IMR-90 (cell line): Measurements from ENCODE around the gene MAFB. TPM values are rescaled to one million over a fixed set of nuclear protein-coding genes. Genes with fewer than 3 reads are reported as not detected.

ENCODE experiments used
- ATAC-seq: fragments of 200-7000 bp; cut with Tn5 transposase; 2 replicates; pipeline ENCODE4 v1.9.1; 2020; ENCODE audit warnings: low read depth, mild to moderate bottlenecking, moderate library complexity
- BruUV-seq: library from RNA; stranded (reverse); fragments of 400-500 nt; replicated peaks from 2 replicates; lab custom pipeline; 2021; lab: Mats Ljungman, UMichigan
- CTCF ChIA-PET: fragments of 300-600 bp; formaldehyde crosslinking; extraction: SDS; loops from one replicate; lab custom pipeline; 2021; ENCODE audit warnings: antibody characterized with exemption; lab: Yijun Ruan, JAX
- POLR2A ChIA-PET: fragments of 300-600 bp; sonication (Branson Sonifier 250); formaldehyde crosslinking; loops from one replicate; lab custom pipeline; 2022; ENCODE audit warnings: antibody characterized with exemption; ENCODE audit not compliant: unreplicated experiment; lab: Charles Lee
- DNase-seq: peaks from one replicate; pipeline ENCODE4 v3.0.0; 2013
- H2AFZ ChIP-seq: replicated peaks from 2 replicates; pipeline ENCODE3; 2013; ENCODE audit warnings: low read length, mild to moderate bottlenecking; ENCODE audit not compliant: poor library complexity
- H2AK5ac ChIP-seq: 2 replicates; pipeline ENCODE4 v1.6.1; 2013; ENCODE audit warnings: low read depth, low read length, inconsistent platforms
- H2AK9ac ChIP-seq: replicated peaks from 2 replicates; pipeline ENCODE3; 2013; ENCODE audit warnings: mild to moderate bottlenecking, low read depth, low read length, moderate library complexity; ENCODE audit not compliant: poor library complexity
- H2BK120ac ChIP-seq: 2 replicates; pipeline ENCODE4 v1.6.1; 2013; ENCODE audit warnings: low read depth, low read length, inconsistent platforms
- H2BK15ac ChIP-seq: 3 replicates; pipeline ENCODE4 v1.6.1; 2013; ENCODE audit warnings: low read depth, low read length, inconsistent platforms
- H2BK20ac ChIP-seq: 2 replicates; pipeline ENCODE4 v1.6.1; 2013; ENCODE audit warnings: low read depth, mild to moderate bottlenecking, inconsistent platforms, low read length, moderate library complexity
- H2BK5ac ChIP-seq: 2 replicates; pipeline ENCODE4 v1.6.1; 2013; ENCODE audit warnings: mild to moderate bottlenecking, low read depth, low read length, inconsistent platforms; ENCODE audit not compliant: poor library complexity, severe bottlenecking
- H3K14ac ChIP-seq: replicated peaks from 2 replicates; pipeline ENCODE4 v1.6.1; 2013; ENCODE audit warnings: low read depth, low read length, inconsistent platforms
- H3K18ac ChIP-seq: 2 replicates; pipeline ENCODE4 v1.6.1; 2013; ENCODE audit warnings: low read depth, low read length, control low read depth
- H3K23ac ChIP-seq: 2 replicates; pipeline ENCODE4 v1.6.1; 2013; ENCODE audit warnings: low read depth, low read length, inconsistent platforms
- H3K27ac ChIP-seq: 2 replicates; pipeline ENCODE4 v1.5.1; 2013; ENCODE audit warnings: mild to moderate bottlenecking, control low read depth, low read length; ENCODE audit not compliant: insufficient read depth
- H3K27me3 ChIP-seq: 2 replicates; pipeline ENCODE4 v1.6.1; 2013; ENCODE audit warnings: low read length; ENCODE audit not compliant: control insufficient read depth, insufficient read depth
- H3K36me3 ChIP-seq: 2 replicates; pipeline ENCODE4 v1.6.1; 2013; ENCODE audit warnings: low read length, mixed read lengths; ENCODE audit not compliant: control insufficient read depth, insufficient read depth
- H3K4ac ChIP-seq: 2 replicates; pipeline ENCODE4 v1.6.1; 2013; ENCODE audit warnings: low read depth, low read length, inconsistent platforms
- H3K4me1 ChIP-seq: 2 replicates; pipeline ENCODE4 v1.6.1; 2013; ENCODE audit warnings: low read length, mixed read lengths; ENCODE audit not compliant: control insufficient read depth, insufficient read depth
- H3K4me2 ChIP-seq: 2 replicates; pipeline ENCODE4 v1.6.1; 2013; ENCODE audit warnings: low read depth, mild to moderate bottlenecking, control low read depth, low read length, moderate library complexity
- H3K4me3 ChIP-seq: 2 replicates; pipeline ENCODE4 v1.5.1; 2013; ENCODE audit warnings: low read depth, mild to moderate bottlenecking, control low read depth, low read length, moderate library complexity; ENCODE audit not compliant: insufficient read depth
- H3K56ac ChIP-seq: 2 replicates; pipeline ENCODE4 v1.6.1; 2013; ENCODE audit warnings: low read length, inconsistent platforms; ENCODE audit not compliant: insufficient read depth; ENCODE audit errors: extremely low read depth
- H3K79me1 ChIP-seq, 2 experiments: 2 replicates each; pipeline ENCODE4 v1.6.1; 2013; ENCODE audit warnings: low read length in 2 of 2, inconsistent platforms in 1 of 2, low read depth in 1 of 2
- H3K9ac ChIP-seq: 2 replicates; pipeline ENCODE4 v1.6.1; 2013; ENCODE audit warnings: low read depth, low read length, control low read depth
- H3K9me1 ChIP-seq: 2 replicates; pipeline ENCODE4 v1.6.1; 2013; ENCODE audit warnings: low read length, inconsistent platforms; ENCODE audit not compliant: insufficient read depth
- H3K9me3 ChIP-seq: 2 replicates; pipeline ENCODE4 v1.6.1; 2013; ENCODE audit warnings: low read length; ENCODE audit not compliant: control insufficient read depth, insufficient read depth
- H4K20me1 ChIP-seq: 2 replicates; pipeline ENCODE4 v1.6.1; 2013; ENCODE audit warnings: low read length, inconsistent platforms; ENCODE audit not compliant: insufficient read depth
- H4K5ac ChIP-seq: 2 replicates; pipeline ENCODE4 v1.6.1; 2013; ENCODE audit warnings: mild to moderate bottlenecking, low read depth, low read length, control low read depth
- H4K8ac ChIP-seq, 2 experiments: 2 replicates each; pipeline ENCODE4 v1.6.1; 2013; ENCODE audit warnings: low read depth in 2 of 2, low read length in 2 of 2, control low read depth in 1 of 2, inconsistent platforms in 1 of 2
- H4K91ac ChIP-seq: 2 replicates; pipeline ENCODE4 v1.6.1; 2013; ENCODE audit warnings: low read depth, low read length, inconsistent platforms; ENCODE audit not compliant: insufficient read depth
- BHLHE40 ChIP-seq: fragments of 150-350 bp; IDR thresholded peaks from 2 replicates; pipeline ENCODE4 v1.6.1; 2016; ENCODE audit warnings: mild to moderate bottlenecking, low read depth, low read length
- CEBPB ChIP-seq: IDR thresholded peaks from 2 replicates; pipeline ENCODE4 v1.6.1; 2012; ENCODE audit warnings: low read depth, low read length, improper control_type of control experiment
- CHD1 ChIP-seq: IDR thresholded peaks from 2 replicates; pipeline ENCODE4 v1.6.1; 2012; ENCODE audit warnings: low read depth, low read length, improper control_type of control experiment
- FOS ChIP-seq: fragments of 150-350 bp; IDR thresholded peaks from 2 replicates; pipeline ENCODE4 v1.6.1; 2016; ENCODE audit warnings: low read depth, low read length
- MAFK ChIP-seq: IDR thresholded peaks from 2 replicates; pipeline ENCODE4 v1.6.1; 2012; ENCODE audit warnings: low read depth, low read length, improper control_type of control experiment
- MAZ ChIP-seq: IDR thresholded peaks from 2 replicates; pipeline ENCODE4 v1.6.1; 2012; ENCODE audit warnings: low read depth, mild to moderate bottlenecking, low read length, improper control_type of control experiment, moderate library complexity, borderline replicate concordance
- MXI1 ChIP-seq: IDR thresholded peaks from 2 replicates; pipeline ENCODE4 v1.6.1; 2012; ENCODE audit warnings: low read depth, mild to moderate bottlenecking, low read length, moderate library complexity, borderline replicate concordance
- NFE2L2 ChIP-seq: fragments of 150-350 bp; IDR thresholded peaks from 2 replicates; pipeline ENCODE4 v1.6.1; 2016; ENCODE audit warnings: low read depth, mild to moderate bottlenecking, low read length
- POLR2A ChIP-seq: IDR thresholded peaks from 2 replicates; pipeline ENCODE4 v1.6.1; 2012; ENCODE audit warnings: mild to moderate bottlenecking, low read depth, low read length
- RAD21 ChIP-seq: IDR thresholded peaks from 2 replicates; pipeline ENCODE4 v1.6.1; 2012; ENCODE audit warnings: low read length, improper control_type of control experiment
- RCOR1 ChIP-seq: IDR thresholded peaks from 2 replicates; pipeline ENCODE4 v1.6.1; 2012; ENCODE audit warnings: mild to moderate bottlenecking, low read length, improper control_type of control experiment; ENCODE audit not compliant: insufficient replicate concordance
- RFX5 ChIP-seq: IDR thresholded peaks from 2 replicates; pipeline ENCODE4 v1.8.0; 2012; ENCODE audit warnings: low read depth, mild to moderate bottlenecking, low read length, moderate library complexity
- SMC3 ChIP-seq: fragments of 150-350 bp; IDR thresholded peaks from 2 replicates; pipeline ENCODE4 v1.6.1; 2016; ENCODE audit warnings: low read depth, mild to moderate bottlenecking, antibody characterized with exemption, low read length, moderate library complexity
- WGBS, 2 experiments: methylation state at CpG; one replicate each; pipeline versions ENCODE4 v1.1.5 to v1.1.7; 2013; ENCODE audit warnings: missing lambda C conversion rate in 2 of 2; ENCODE audit not compliant: insufficient read length in 1 of 2; ENCODE audit errors: extremely low coverage in 2 of 2; 5-methylcytosine and 5-hydroxymethylcytosine counted together
- dilution Hi-C: fragments of 300-500 bp; cut with HindIII; formaldehyde crosslinking; loops from one replicate; pipeline ENCODE4 v1.14.3; 2018; ENCODE audit warnings: low sequenced_read_pairs; ENCODE audit not compliant: unreplicated experiment
- in situ Hi-C: fragments of 300-500 bp; cut with MboI; formaldehyde crosslinking; loops from 3 replicates; pipeline ENCODE4 v1.14.3; 2019; ENCODE audit warnings: low sequenced_read_pairs, inconsistent platforms, mixed read lengths
- intact Hi-C: fragments of 100-400 bp; cut with micrococcal nuclease; formaldehyde crosslinking; loops from 2 replicates; pipeline ENCODE4 v1.10.0; 2022
- polyA plus RNA-seq, 3 experiments: library from polyadenylated mRNA; depleted of rRNA; stranded (reverse); fragments of >200 nt; gene quantifications; 2 replicates each; pipeline ENCODE4 v1.2.3, GENCODE V29; 2012; ENCODE audit warnings: low replicate concordance in 1 of 3
- total RNA-seq: library from RNA; depleted of rRNA; stranded (reverse); fragments of >200 nt; gene quantifications from 2 replicates; pipeline ENCODE4 v1.2.3, GENCODE V29; 2012
- TF ChIP-seq, protein P1 (sequence below): fragments of 150-350 bp; IDR thresholded peaks from 2 replicates; pipeline ENCODE4 v1.6.1; 2017; ENCODE audit warnings: mild to moderate bottlenecking, antibody characterized with exemption, low read length, low read depth
- TF ChIP-seq, protein P2 (sequence below): conservative IDR thresholded peaks from 2 replicates; pipeline ENCODE4 v1.5.1; 2012; ENCODE audit warnings: mild to moderate bottlenecking, low read depth, low read length, improper control_type of control experiment
- TF ChIP-seq, protein P3 (sequence below): fragments of 150-350 bp; IDR thresholded peaks from 2 replicates; pipeline ENCODE4 v1.6.1; 2016; ENCODE audit warnings: low read depth, mild to moderate bottlenecking, low read length, moderate library complexity, borderline replicate concordance

The MAFB gene
- total and polyA plus RNA-seq, 2 of the 4 experiments (the other 2 are of a cell fraction), result 0.07 TPM; not detected in 1

DNA sequence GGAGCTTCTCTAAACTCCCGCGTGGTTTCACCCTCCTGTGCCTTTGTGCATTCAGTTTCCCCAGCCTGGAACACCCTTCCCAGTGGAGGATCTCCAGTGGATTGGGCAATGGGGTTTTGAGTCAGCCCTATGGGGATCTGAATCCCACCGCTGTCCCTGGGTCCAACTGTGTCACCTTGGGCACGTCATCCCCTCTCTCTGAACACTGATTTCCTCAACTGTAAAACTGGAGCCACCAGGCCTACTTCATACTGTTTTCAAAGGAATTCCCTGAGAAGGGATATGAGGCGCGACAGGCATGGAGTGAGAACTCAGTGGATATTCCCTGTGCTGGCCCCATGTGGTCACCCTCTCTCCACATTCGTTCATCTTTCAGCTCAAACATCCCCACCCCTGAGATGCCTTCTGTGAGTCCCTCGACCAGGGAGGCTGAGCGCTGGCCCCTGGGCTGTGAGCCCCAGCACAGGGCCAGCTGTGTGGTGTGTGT lies 25.7 kb downstream of the MAFB start:
- CTCF ChIA-PET, result no interaction called here

More for the DNA sequence above, 25.7 kb downstream of the MAFB start:
- no peaks in the 10 kb centered on the region for H3K79me1 ChIP-seq
- in situ Hi-C loops (no loop called here), dilution Hi-C loops (no loop called here), intact Hi-C loops (no loop called here)
- H3K4me2 ChIP-seq, result no peak overlapping the region
- no peak overlapping the region for H3K9ac ChIP-seq
- no peak overlapping the region for H4K91ac ChIP-seq
- H2BK120ac ChIP-seq, result no peak overlapping the region
- H2BK20ac ChIP-seq, result no peak overlapping the region
- H2AFZ ChIP-seq, result no peak overlapping the region
- H2BK15ac ChIP-seq, result no peak overlapping the region
- H3K23ac ChIP-seq, result no peak overlapping the region
- no peaks in the 10 kb centered on the region for H3K4me1 ChIP-seq
- no peak overlapping the region for H3K4ac ChIP-seq
- no peak overlapping the region for H3K4me3 ChIP-seq
- TF ChIP-seq CEBPB (no peak), POLR2A (no peak), RCOR1 (no peak), CHD1 (no peak), MAZ (no peak), MXI1 (no peak), NFE2L2 (no peak), BHLHE40 (no peak), RAD21 (no peak), FOS (no peak), MAFK (no peak), RFX5 (no peak), SMC3 (no peak)
- TF ChIP-seq, protein P1, sequence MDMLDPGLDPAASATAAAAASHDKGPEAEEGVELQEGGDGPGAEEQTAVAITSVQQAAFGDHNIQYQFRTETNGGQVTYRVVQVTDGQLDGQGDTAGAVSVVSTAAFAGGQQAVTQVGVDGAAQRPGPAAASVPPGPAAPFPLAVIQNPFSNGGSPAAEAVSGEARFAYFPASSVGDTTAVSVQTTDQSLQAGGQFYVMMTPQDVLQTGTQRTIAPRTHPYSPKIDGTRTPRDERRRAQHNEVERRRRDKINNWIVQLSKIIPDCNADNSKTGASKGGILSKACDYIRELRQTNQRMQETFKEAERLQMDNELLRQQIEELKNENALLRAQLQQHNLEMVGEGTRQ, result no peak
- TF ChIP-seq, protein P2, sequence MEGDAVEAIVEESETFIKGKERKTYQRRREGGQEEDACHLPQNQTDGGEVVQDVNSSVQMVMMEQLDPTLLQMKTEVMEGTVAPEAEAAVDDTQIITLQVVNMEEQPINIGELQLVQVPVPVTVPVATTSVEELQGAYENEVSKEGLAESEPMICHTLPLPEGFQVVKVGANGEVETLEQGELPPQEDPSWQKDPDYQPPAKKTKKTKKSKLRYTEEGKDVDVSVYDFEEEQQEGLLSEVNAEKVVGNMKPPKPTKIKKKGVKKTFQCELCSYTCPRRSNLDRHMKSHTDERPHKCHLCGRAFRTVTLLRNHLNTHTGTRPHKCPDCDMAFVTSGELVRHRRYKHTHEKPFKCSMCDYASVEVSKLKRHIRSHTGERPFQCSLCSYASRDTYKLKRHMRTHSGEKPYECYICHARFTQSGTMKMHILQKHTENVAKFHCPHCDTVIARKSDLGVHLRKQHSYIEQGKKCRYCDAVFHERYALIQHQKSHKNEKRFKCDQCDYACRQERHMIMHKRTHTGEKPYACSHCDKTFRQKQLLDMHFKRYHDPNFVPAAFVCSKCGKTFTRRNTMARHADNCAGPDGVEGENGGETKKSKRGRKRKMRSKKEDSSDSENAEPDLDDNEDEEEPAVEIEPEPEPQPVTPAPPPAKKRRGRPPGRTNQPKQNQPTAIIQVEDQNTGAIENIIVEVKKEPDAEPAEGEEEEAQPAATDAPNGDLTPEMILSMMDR, result no peak
- TF ChIP-seq, protein P3, sequence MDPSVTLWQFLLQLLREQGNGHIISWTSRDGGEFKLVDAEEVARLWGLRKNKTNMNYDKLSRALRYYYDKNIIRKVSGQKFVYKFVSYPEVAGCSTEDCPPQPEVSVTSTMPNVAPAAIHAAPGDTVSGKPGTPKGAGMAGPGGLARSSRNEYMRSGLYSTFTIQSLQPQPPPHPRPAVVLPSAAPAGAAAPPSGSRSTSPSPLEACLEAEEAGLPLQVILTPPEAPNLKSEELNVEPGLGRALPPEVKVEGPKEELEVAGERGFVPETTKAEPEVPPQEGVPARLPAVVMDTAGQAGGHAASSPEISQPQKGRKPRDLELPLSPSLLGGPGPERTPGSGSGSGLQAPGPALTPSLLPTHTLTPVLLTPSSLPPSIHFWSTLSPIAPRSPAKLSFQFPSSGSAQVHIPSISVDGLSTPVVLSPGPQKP, result no peak
- H4K8ac ChIP-seq, result no peak overlapping the region
- no peaks in the 10 kb centered on the region for H3K36me3 ChIP-seq
- H3K14ac ChIP-seq, result no peak overlapping the region
- no peak overlapping the region for H3K56ac ChIP-seq
- no TSS peak for BruUV-seq
- H2AK9ac ChIP-seq, result no peak overlapping the region
- DNase-seq (no peak), ATAC-seq (no peak)
- no peak overlapping the region for H3K18ac ChIP-seq
- no CpG with 5 or more reads among the region's 9 CpGs for WGBS, 2 experiments
- H3K27ac ChIP-seq, result no peak overlapping the region
- H3K9me1 ChIP-seq, result peaks cover 4% of the 10 kb centered on the region; the same call in 1 of the 2 replicates
- H3K9me3 ChIP-seq, result no peaks in the 10 kb centered on the region
- H4K20me1 ChIP-seq, result no peaks in the 10 kb centered on the region
- H2AK5ac ChIP-seq, result no peak overlapping the region
- H3K27me3 ChIP-seq, result peaks cover 6% of the 10 kb centered on the region; the same call in 1 of the 2 replicates
- no peak overlapping the region for H2BK5ac ChIP-seq
- POLR2A ChIA-PET, result no interaction called here
- no peak overlapping the region for H4K5ac ChIP-seq
